ENCODE data around the gene BAHCC1. TPM values are rescaled to one million over a fixed set of nuclear protein-coding genes. Genes with fewer than 3 reads are reported as not detected.

BAHCC1 gene
- polyA plus RNA-seq, 4 donors, result 2.2 to 26.9 (median 9.8) TPM

- Histone ChIP-seq H3K27ac (ENCODE audit: low read depth in 1 of 3, low read length in 2 of 3) (no peak overlapping the region), H3K27me3 (ENCODE audit: control insufficient read depth in 3 of 3, insufficient read depth in 3 of 3, low read length in 3 of 3) (no peaks in the 10 kb centered on the region), H3K36me3 (ENCODE audit: control insufficient read depth in 3 of 3, insufficient read depth in 2 of 3, low read depth in 1 of 3, low read length in 3 of 3) (no peaks in the 10 kb centered on the region), H3K9me3 (ENCODE audit: control insufficient read depth in 2 of 2, insufficient read depth in 1 of 2, low read depth in 1 of 2, low read length in 1 of 2) (no peaks in the 10 kb centered on the region), H3K4me1 (ENCODE audit: control insufficient read depth in 3 of 3, insufficient read depth in 2 of 3, low read depth in 1 of 3, low read length in 2 of 3) (peaks cover 3 to 27% (median 5%) of the 10 kb centered on the region in 3 donors), H3K4me3 (ENCODE audit: low read depth in 1 of 3, low read length in 3 of 3) (peak overlapping the region in 1 of 3 donors; percentile 17)
- DNase-seq (no peak), FAIRE-seq (no peak)
- WGBS, 3 donors, result 61 to 76% (median 66%) methylated on average over 25 to 26 of the region's 26 CpGs
Measured at GRCh38 chr17:81364278-81365147, 30.7 kb upstream of the BAHCC1 start.

- Histone ChIP-seq H3K36me3 (ENCODE audit: control insufficient read depth in 3 of 3, insufficient read depth in 2 of 3, low read depth in 1 of 3, low read length in 3 of 3) (no peaks in the 10 kb centered on the region), H3K4me3 (ENCODE audit: low read depth in 1 of 3, low read length in 3 of 3) (peak overlapping the region in 2 of 3 donors; percentile 17 to 35), H3K4me1 (ENCODE audit: control insufficient read depth in 3 of 3, insufficient read depth in 2 of 3, low read depth in 1 of 3, low read length in 2 of 3) (peaks cover 3 to 28% (median 5%) of the 10 kb centered on the region in 3 donors), H3K27ac (ENCODE audit: low read depth in 1 of 3, low read length in 2 of 3) (peak overlapping the region; percentile 58 to 93 (median 93)), H3K27me3 (ENCODE audit: control insufficient read depth in 3 of 3, insufficient read depth in 3 of 3, low read length in 3 of 3) (no peaks in the 10 kb centered on the region), H3K9me3 (ENCODE audit: control insufficient read depth in 2 of 2, insufficient read depth in 1 of 2, low read depth in 1 of 2, low read length in 1 of 2) (no peaks in the 10 kb centered on the region)
- DNase-seq (peak; percentile 83 to 84), FAIRE-seq (no peak)
- WGBS, 3 donors, result 7 to 15% (median 13%) methylated on average over 22 of the region's 22 CpGs
Measured at GRCh38 chr17:81365148-81365600, 30.1 kb upstream of the BAHCC1 start.

GRCh38 chr17:81365601-81366585 lies 29.4 kb upstream of the BAHCC1 start:
- WGBS, 3 donors, result 16 to 33% (median 17%) methylated on average over 30 of the region's 30 CpGs
- H3K9me3 ChIP-seq (ENCODE audit: control insufficient read depth in 2 of 2, insufficient read depth in 1 of 2, low read depth in 1 of 2, low read length in 1 of 2), result no peaks in the 10 kb centered on the region
- no peaks in the 10 kb centered on the region for H3K36me3 ChIP-seq (ENCODE audit: control insufficient read depth in 3 of 3, insufficient read depth in 2 of 3, low read depth in 1 of 3, low read length in 3 of 3)
- peaks cover 3 to 32% (median 5%) of the 10 kb centered on the region in 3 donors for H3K4me1 ChIP-seq (ENCODE audit: control insufficient read depth in 3 of 3, insufficient read depth in 2 of 3, low read depth in 1 of 3, low read length in 2 of 3)
- peak; percentile 78 to 92 for DNase-seq
- peak overlapping the region; percentile 58 to 93 (median 93) for H3K27ac ChIP-seq (ENCODE audit: low read depth in 1 of 3, low read length in 2 of 3)
- FAIRE-seq, result no peak
- H3K4me3 ChIP-seq (ENCODE audit: low read depth in 1 of 3, low read length in 3 of 3), result peak overlapping the region in 2 of 3 donors; percentile 17 to 35
- no peaks in the 10 kb centered on the region for H3K27me3 ChIP-seq (ENCODE audit: control insufficient read depth in 3 of 3, insufficient read depth in 3 of 3, low read length in 3 of 3)

- no peak overlapping the region for H3K27ac ChIP-seq (ENCODE audit: low read depth in 1 of 3, low read length in 2 of 3)
- H3K9me3 ChIP-seq (ENCODE audit: control insufficient read depth in 2 of 2, insufficient read depth in 1 of 2, low read depth in 1 of 2, low read length in 1 of 2), result no peaks in the 10 kb centered on the region
- no peaks in the 10 kb centered on the region for H3K27me3 ChIP-seq (ENCODE audit: control insufficient read depth in 3 of 3, insufficient read depth in 3 of 3, low read length in 3 of 3)
- FAIRE-seq (no peak), DNase-seq (no peak)
- no peaks in the 10 kb centered on the region for H3K36me3 ChIP-seq (ENCODE audit: control insufficient read depth in 3 of 3, insufficient read depth in 2 of 3, low read depth in 1 of 3, low read length in 3 of 3)
- 86 to 92% (median 90%) methylated on average over 11 of the region's 11 CpGs for WGBS, 3 donors
- H3K4me1 ChIP-seq (ENCODE audit: control insufficient read depth in 3 of 3, insufficient read depth in 2 of 3, low read depth in 1 of 3, low read length in 2 of 3), result peaks cover 3 to 32% (median 5%) of the 10 kb centered on the region in 3 donors
- H3K4me3 ChIP-seq (ENCODE audit: low read depth in 1 of 3, low read length in 3 of 3), result no peak overlapping the region
Measured at GRCh38 chr17:81366648-81367047, 28.6 kb upstream of the BAHCC1 start.

GRCh38 chr17:81367171-81367570 lies 28.1 kb upstream of the BAHCC1 start:
- Histone ChIP-seq H3K4me1 (ENCODE audit: control insufficient read depth in 3 of 3, insufficient read depth in 2 of 3, low read depth in 1 of 3, low read length in 2 of 3) (peaks cover 3 to 32% (median 5%) of the 10 kb centered on the region in 3 donors), H3K27me3 (ENCODE audit: control insufficient read depth in 3 of 3, insufficient read depth in 3 of 3, low read length in 3 of 3) (no peaks in the 10 kb centered on the region), H3K27ac (ENCODE audit: low read depth in 1 of 3, low read length in 2 of 3) (no peak overlapping the region), H3K4me3 (ENCODE audit: low read depth in 1 of 3, low read length in 3 of 3) (no peak overlapping the region), H3K36me3 (ENCODE audit: control insufficient read depth in 3 of 3, insufficient read depth in 2 of 3, low read depth in 1 of 3, low read length in 3 of 3) (no peaks in the 10 kb centered on the region), H3K9me3 (ENCODE audit: control insufficient read depth in 2 of 2, insufficient read depth in 1 of 2, low read depth in 1 of 2, low read length in 1 of 2) (no peaks in the 10 kb centered on the region)
- FAIRE-seq (no peak), DNase-seq (no peak)
- WGBS, 3 donors, result 77 to 85% (median 81%) methylated on average over 10 to 12 of the region's 12 CpGs

- no peaks in the 10 kb centered on the region for H3K27me3 ChIP-seq (ENCODE audit: control insufficient read depth in 3 of 3, insufficient read depth in 3 of 3, low read length in 3 of 3)
- no peak for DNase-seq
- peaks cover 3 to 26% (median 7%) of the 10 kb centered on the region in 3 donors for H3K4me1 ChIP-seq (ENCODE audit: control insufficient read depth in 3 of 3, insufficient read depth in 2 of 3, low read depth in 1 of 3, low read length in 2 of 3)
- no peak for FAIRE-seq
- H3K36me3 ChIP-seq (ENCODE audit: control insufficient read depth in 3 of 3, insufficient read depth in 2 of 3, low read depth in 1 of 3, low read length in 3 of 3), result no peaks in the 10 kb centered on the region
- WGBS, 3 donors, result 86 to 91% (median 91%) methylated on average over 31 to 32 of the region's 32 CpGs
- no peaks in the 10 kb centered on the region for H3K9me3 ChIP-seq (ENCODE audit: control insufficient read depth in 2 of 2, insufficient read depth in 1 of 2, low read depth in 1 of 2, low read length in 1 of 2)
- H3K4me3 ChIP-seq (ENCODE audit: low read depth in 1 of 3, low read length in 3 of 3), result no peak overlapping the region
- no peak overlapping the region for H3K27ac ChIP-seq (ENCODE audit: low read depth in 1 of 3, low read length in 2 of 3)
Measured at GRCh38 chr17:81368161-81369022, 26.9 kb upstream of the BAHCC1 start.

- DNase-seq, result peak; percentile 82 to 86
Measured at GRCh38 chr17:81370294-81370693, 25.0 kb upstream of the BAHCC1 start.

More at GRCh38 chr17:81370294-81370693, 25.0 kb upstream of the BAHCC1 start:
- peaks cover 2 to 16% (median 7%) of the 10 kb centered on the region in 3 donors for H3K4me1 ChIP-seq (ENCODE audit: control insufficient read depth in 3 of 3, insufficient read depth in 2 of 3, low read depth in 1 of 3, low read length in 2 of 3)
- 6 to 68% (median 57%) methylated on average over 5 of the region's 5 CpGs for WGBS, 3 donors
- no peaks in the 10 kb centered on the region for H3K9me3 ChIP-seq (ENCODE audit: control insufficient read depth in 2 of 2, insufficient read depth in 1 of 2, low read depth in 1 of 2, low read length in 1 of 2)
- H3K36me3 ChIP-seq (ENCODE audit: control insufficient read depth in 3 of 3, insufficient read depth in 2 of 3, low read depth in 1 of 3, low read length in 3 of 3), result no peaks in the 10 kb centered on the region
- peak overlapping the region in 1 of 3 donors; percentile 44 for H3K27ac ChIP-seq (ENCODE audit: low read depth in 1 of 3, low read length in 2 of 3)
- H3K4me3 ChIP-seq (ENCODE audit: low read depth in 1 of 3, low read length in 3 of 3), result no peak overlapping the region
- no peaks in the 10 kb centered on the region for H3K27me3 ChIP-seq (ENCODE audit: control insufficient read depth in 3 of 3, insufficient read depth in 3 of 3, low read length in 3 of 3)
- FAIRE-seq, result no peak
